HepG2 (cell line): ENCODE data around the gene TBATA. TPM values are rescaled to one million over a fixed set of nuclear protein-coding genes. Genes with fewer than 3 reads are reported as not detected.
A peak's percentile ranks its signal among the peaks of the same experiment; 100 is the strongest.

Source experiments
- ATAC-seq: fragments of 200-7000 bp; cut with Tn5 transposase; 3 replicates; pipeline ENCODE4 v1.9.1; 2020; ENCODE audit warnings: mild to moderate bottlenecking, moderate library complexity
- BruUV-seq: library from RNA; stranded (reverse); fragments of 400-500 nt; replicated peaks from 2 replicates; lab custom pipeline; 2021; lab: Mats Ljungman, UMichigan
- CTCF ChIA-PET: fragments of 300-600 bp; formaldehyde crosslinking; extraction: SDS; loops from one replicate; lab custom pipeline; 2021; ENCODE audit warnings: low total read pairs, inconsistent platforms, low intra/inter-chr PET ratio; lab: Yijun Ruan, JAX
- POLR2A ChIA-PET: fragments of 350-600 bp; sonication (Branson Sonifier 250); formaldehyde crosslinking; loops from one replicate; lab custom pipeline; 2020; ENCODE audit warnings: antibody characterized with exemption, inconsistent platforms; lab: Yijun Ruan, JAX
- DNase-seq: peaks from one replicate; pipeline ENCODE4 v3.0.0-alpha.2; 2015; ENCODE audit warnings: low spot score
- FAIRE-seq: peaks from 3 replicates; lab custom pipeline; 2011; peaks lifted over from hg19 to GRCh38; lab: Jason Lieb, UNC
- H2AFZ ChIP-seq: one replicate; pipeline ENCODE4 v1.6.1; 2011; ENCODE audit warnings: low read length, inconsistent platforms
- H3K27ac ChIP-seq: fragments of 300-600 bp; 3 replicates; pipeline ENCODE4 v1.8.0; 2011; ENCODE audit warnings: mixed run types, mild to moderate bottlenecking, mixed read lengths, low read length, inconsistent platforms; ENCODE audit not compliant: insufficient read depth; ENCODE audit errors: extremely low read length
- H3K27me3 ChIP-seq, 2 experiments: fragments of 200-600 bp in 1 of 2; 2 replicates in 1 of 2; 3 replicates in 1 of 2; pipeline versions ENCODE4 v1.6.0 to v1.8.0; 2011; ENCODE audit warnings: low read length in 2 of 2, mild to moderate bottlenecking in 2 of 2, moderate library complexity in 2 of 2, inconsistent platforms in 1 of 2; ENCODE audit not compliant: insufficient read depth in 2 of 2, control insufficient read depth in 1 of 2
- H3K36me3 ChIP-seq, 2 experiments: fragments of 200-600 bp in 1 of 2; replicated peaks in 1 of 2; 2 replicates in 1 of 2; 3 replicates in 1 of 2; pipeline versions ENCODE4 v1.5.1 to v1.8.0; 2011; ENCODE audit warnings: low read length in 2 of 2, inconsistent platforms in 1 of 2; ENCODE audit not compliant: insufficient read depth in 2 of 2, control insufficient read depth in 1 of 2
- H3K4me1 ChIP-seq: 2 replicates; pipeline ENCODE4 v1.5.1; 2012; ENCODE audit warnings: low read length, inconsistent platforms; ENCODE audit not compliant: insufficient read depth
- H3K4me2 ChIP-seq: 2 replicates; pipeline ENCODE4 v1.6.0; 2011; ENCODE audit warnings: low read depth, low read length, inconsistent platforms
- H3K4me3 ChIP-seq, 3 experiments: fragments of 200-600 bp in 1 of 3; sonication (generic), shearing (Covaris generic) in 1 of 3; replicated peaks in 1 of 3; 2 replicates each; pipeline ENCODE4 v1.5.1; 2011 to 2016; ENCODE audit warnings: low read length in 3 of 3, inconsistent platforms in 2 of 3, low read depth in 2 of 3, mild to moderate bottlenecking in 2 of 3, control low read depth in 1 of 3, mixed read lengths in 1 of 3; ENCODE audit not compliant: insufficient read depth in 1 of 3
- H3K79me2 ChIP-seq: one replicate; pipeline ENCODE4 v1.6.1; 2011; ENCODE audit warnings: low read length, inconsistent platforms; ENCODE audit not compliant: insufficient read depth
- H3K9ac ChIP-seq: 2 replicates; pipeline ENCODE4 v1.6.0; 2011; ENCODE audit warnings: mild to moderate bottlenecking, low read depth, low read length, inconsistent platforms; ENCODE audit not compliant: insufficient read depth
- H3K9me3 ChIP-seq: 2 replicates; pipeline ENCODE4 v1.5.1; 2012; ENCODE audit warnings: mild to moderate bottlenecking, low read length
- H4K20me1 ChIP-seq: 2 replicates; pipeline ENCODE4 v1.6.0; 2011; ENCODE audit warnings: inconsistent platforms, mild to moderate bottlenecking, low read length, moderate library complexity; ENCODE audit not compliant: insufficient read depth
- BRD4 ChIP-seq: sonication (generic); formaldehyde crosslinking; IDR thresholded peaks from 2 replicates; pipeline ENCODE4 v1.4.0; 2020; ENCODE audit warnings: missing genetic modification reagents
- CREB1 ChIP-seq, 2 experiments: fragments of 450-650 bp in 1 of 2; IDR thresholded peaks; 2 replicates each; pipeline ENCODE4 v1.6.1; 2016 to 2017; ENCODE audit warnings: control low read depth in 1 of 2, mild to moderate bottlenecking in 1 of 2, missing compliant biosample characterization in 1 of 2, missing genetic modification characterization in 1 of 2
- FOXJ3 ChIP-seq: sonication (generic); formaldehyde crosslinking; IDR thresholded peaks from 2 replicates; pipeline ENCODE4 v1.4.0; 2020; ENCODE audit warnings: missing genetic modification reagents, mild to moderate bottlenecking, borderline replicate concordance
- KLF11 ChIP-seq: IDR thresholded peaks from 2 replicates; pipeline ENCODE4 v1.6.1; 2016; ENCODE audit warnings: missing compliant biosample characterization
- ZBTB20 ChIP-seq: sonication (generic); formaldehyde crosslinking; IDR thresholded peaks from 2 replicates; pipeline ENCODE4 v1.8.1; 2023; ENCODE audit warnings: missing genetic modification reagents, low read depth, mild to moderate bottlenecking, borderline replicate concordance
- ZNF615 ChIP-seq: sonication (generic); formaldehyde crosslinking; IDR thresholded peaks from 2 replicates; pipeline ENCODE4 v1.5.0; 2020; ENCODE audit warnings: mild to moderate bottlenecking, missing genetic modification reagents, borderline replicate concordance
- ZNF761 ChIP-seq: sonication (generic); formaldehyde crosslinking; conservative IDR thresholded peaks from 2 replicates; pipeline ENCODE4 v1.4.0; 2020; ENCODE audit warnings: mild to moderate bottlenecking, missing genetic modification reagents
- WGBS: methylation state at CpG from one replicate; pipeline ENCODE4 v1.1.6; 2017; ENCODE audit warnings: low lambda C conversion rate; 5-methylcytosine and 5-hydroxymethylcytosine counted together
- in situ Hi-C: cut with HindIII; loops from 2 replicates; pipeline ENCODE4 v1.10.0; 2017; ENCODE audit warnings: low pct_unique_long_range_greater_than_20kb; ENCODE audit not compliant: extremely low pct_ligation_motif_present
- intact Hi-C: fragments of 100-400 bp; cut with micrococcal nuclease; formaldehyde crosslinking; loops from one replicate; pipeline ENCODE4 v1.10.0; 2022; ENCODE audit not compliant: unreplicated experiment
- polyA plus RNA-seq, 8 experiments: library from polyadenylated mRNA; depleted of rRNA in 3 of 8; stranded (reverse) in 7 of 8; unstranded in 1 of 8; fragments of >200 nt; fragmentation: Illumina TruSeq in 4 of 8; extraction: Trizol in 4 of 8; gene quantifications; 2 replicates each; pipeline versions ENCODE4 v1.2.1 to v1.2.3, GENCODE V29; 2011 to 2016; ENCODE audit warnings: low read depth in 4 of 8, missing spikeins in 1 of 8, mixed read lengths in 1 of 8; ENCODE audit not compliant: insufficient read depth in 1 of 8
- total RNA-seq, 5 experiments: library from RNA; depleted of rRNA; stranded (reverse); fragments of >200 nt; fragmentation: Illumina TruSeq; extraction: Trizol; gene quantifications; 2 replicates each; pipeline ENCODE4 v1.2.3, GENCODE V29; 2016; ENCODE audit warnings: low read depth in 1 of 5
- TF ChIP-seq, protein P1 (sequence below): sonication (generic); formaldehyde crosslinking; IDR thresholded peaks from 2 replicates; pipeline ENCODE4 v1.4.0; 2020; ENCODE audit warnings: mild to moderate bottlenecking, missing genetic modification reagents
- TF ChIP-seq, protein P2 (sequence below): sonication (generic); formaldehyde crosslinking; IDR thresholded peaks from 2 replicates; pipeline ENCODE4 v1.4.0; 2020; ENCODE audit warnings: missing genetic modification reagents

Gene TBATA
- total and polyA plus RNA-seq, 2 of the 13 experiments (the other 11 are each of a cell fraction or from before 2014, with no cell fraction given): not detected

DNA sequence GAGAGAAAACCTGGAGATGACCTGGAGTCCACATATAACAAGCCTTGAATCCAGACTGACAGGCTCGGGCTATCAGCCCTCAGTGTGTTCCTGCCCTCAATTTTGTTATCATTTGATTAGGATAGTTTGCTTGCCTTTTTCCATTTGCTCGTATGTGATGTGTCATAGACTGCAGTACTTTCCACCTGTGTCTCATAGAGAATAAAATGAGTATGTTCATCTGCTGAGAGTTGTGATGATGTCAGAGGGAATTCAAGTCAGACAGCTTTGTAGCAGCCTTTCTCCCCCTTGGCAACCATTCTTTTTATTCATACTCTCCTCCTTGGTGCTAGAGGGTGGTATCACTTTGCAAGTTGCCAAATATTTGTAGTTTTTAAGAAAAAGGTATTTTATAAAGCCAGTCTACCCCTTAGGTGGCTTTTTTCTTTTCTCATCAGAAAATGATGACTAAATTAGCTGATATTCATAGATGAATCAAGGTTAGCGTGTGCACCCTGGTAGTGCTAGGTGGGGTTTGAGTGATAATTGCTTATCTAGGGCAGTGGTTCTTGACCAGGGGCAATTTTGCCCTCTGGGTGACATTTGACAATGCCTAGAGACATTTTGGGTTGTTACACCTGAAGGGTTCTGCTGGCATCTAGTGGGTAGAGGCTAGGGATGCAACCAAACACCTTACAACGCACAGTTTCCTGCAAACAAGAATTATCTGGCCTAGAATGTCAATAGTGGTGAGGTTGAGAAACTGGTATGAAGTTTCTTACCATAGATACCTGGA is 36.0 kb upstream of the TBATA start:
- Histone ChIP-seq H2AFZ (no peak overlapping the region), H3K4me3 (no peak overlapping the region), H3K9ac (no peak overlapping the region), H3K27ac (no peak overlapping the region), H3K36me3 (peaks cover 0 to 27% of the 10 kb centered on the region in 2 experiments; a peak in 2 of 5 replicates), H3K4me2 (no peak overlapping the region), H3K79me2 (peaks cover 11% of the 10 kb centered on the region), H3K27me3 (no peaks in the 10 kb centered on the region), H4K20me1 (no peaks in the 10 kb centered on the region), H3K4me1 (peaks cover 17% of the 10 kb centered on the region), H3K9me3 (no peaks in the 10 kb centered on the region)
- in situ Hi-C loops: no loop called here
- ChIA-PET CTCF (no interaction called here), POLR2A (no interaction called here)
- ATAC-seq (no peak), DNase-seq (no peak), FAIRE-seq (no peak)
- TF ChIP-seq ZBTB20: no peak
- peak; percentile 52; the same call in 1 of the 2 replicates for TF ChIP-seq CREB1 (IDR thresholded peaks at IDR 0.05)
- no peak for TF ChIP-seq CREB1 (CRISPR knock-in tag; IDR thresholded peaks at IDR 0.05)
- no TSS peak for BruUV-seq
- intact Hi-C loops: no loop called here
- 97% methylated on average over 4 of the region's 4 CpGs for WGBS

DNA sequence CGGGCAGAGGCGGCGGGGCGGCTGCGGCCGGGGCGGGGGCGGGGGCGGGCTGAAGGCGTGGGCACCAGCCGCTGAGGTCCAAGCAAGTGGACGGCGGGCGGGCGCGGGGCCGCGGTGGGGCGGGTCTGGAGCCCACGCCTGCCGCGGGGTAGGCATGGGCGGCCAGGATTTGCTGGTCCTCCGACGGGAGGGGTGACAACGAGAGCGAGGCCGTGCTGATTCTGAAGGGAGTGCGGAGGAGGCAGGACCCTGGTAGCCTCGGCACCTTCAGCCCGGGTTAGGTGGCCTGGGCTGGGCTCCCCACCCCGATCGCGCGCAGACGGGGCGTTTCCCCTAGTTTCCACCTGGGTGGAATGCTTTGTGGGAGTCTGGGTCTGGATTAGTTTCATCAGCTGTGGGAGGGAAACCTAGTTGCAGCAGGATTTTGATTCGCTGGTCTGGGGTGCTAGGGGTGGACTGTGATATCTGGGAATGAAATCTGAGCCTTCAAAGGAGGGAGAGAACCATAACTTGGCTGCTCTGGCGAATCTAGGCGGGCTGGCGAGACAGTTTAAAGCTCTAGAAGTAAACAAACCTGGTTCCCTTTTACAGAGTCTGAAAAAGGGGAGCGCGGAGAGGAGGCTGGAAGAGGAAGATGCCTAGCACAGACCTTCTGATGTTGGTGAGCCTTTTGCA is 31.2 kb upstream of the TBATA start:
- no TSS peak for BruUV-seq
- peak; percentile 56 for FAIRE-seq
- Histone ChIP-seq H3K4me2 (peak overlapping the region; percentile 83), H3K4me1 (peaks cover 29% of the 10 kb centered on the region), H3K9ac (peak overlapping the region; percentile 74), H3K79me2 (peaks cover 6% of the 10 kb centered on the region), H3K4me3 (peak overlapping the region; percentile 78 to 92 (median 92)), H3K36me3 (peaks cover 0 to 14% of the 10 kb centered on the region in 2 experiments; a peak in 1 of 5 replicates), H3K27me3 (no peaks in the 10 kb centered on the region; a peak in 1 of 5 replicates), H4K20me1 (no peaks in the 10 kb centered on the region), H3K9me3 (no peaks in the 10 kb centered on the region), H2AFZ (peak overlapping the region; percentile 48), H3K27ac (peak overlapping the region; percentile 72)
- peak; percentile 80 for ATAC-seq
- intact Hi-C loops (loop anchor here (2.0 kb wide), 1 partner anchor 36 kb away; no protein-coding TSS in a partner anchor), in situ Hi-C loops (loop anchor here (5.0 kb wide), 1 partner anchor 66 kb away; no protein-coding TSS in a partner anchor)
- POLR2A ChIA-PET: interaction anchor here (1.4 kb wide), 1 partner anchor 24 kb away, joined by 3 read pairs; no protein-coding TSS in a partner anchor
- 0% methylated on average over 4 of the region's 43 CpGs for WGBS
- peak; percentile 74 for DNase-seq
- CTCF ChIA-PET: interaction anchor here (3.8 kb wide), 1 partner anchor 64 kb away, joined by 50 read pairs; no protein-coding TSS in a partner anchor
- TF ChIP-seq BRD4 (CRISPR knock-in tag): no peak
- no peak for TF ChIP-seq ZNF615 (CRISPR knock-in tag)
- TF ChIP-seq, protein P1, sequence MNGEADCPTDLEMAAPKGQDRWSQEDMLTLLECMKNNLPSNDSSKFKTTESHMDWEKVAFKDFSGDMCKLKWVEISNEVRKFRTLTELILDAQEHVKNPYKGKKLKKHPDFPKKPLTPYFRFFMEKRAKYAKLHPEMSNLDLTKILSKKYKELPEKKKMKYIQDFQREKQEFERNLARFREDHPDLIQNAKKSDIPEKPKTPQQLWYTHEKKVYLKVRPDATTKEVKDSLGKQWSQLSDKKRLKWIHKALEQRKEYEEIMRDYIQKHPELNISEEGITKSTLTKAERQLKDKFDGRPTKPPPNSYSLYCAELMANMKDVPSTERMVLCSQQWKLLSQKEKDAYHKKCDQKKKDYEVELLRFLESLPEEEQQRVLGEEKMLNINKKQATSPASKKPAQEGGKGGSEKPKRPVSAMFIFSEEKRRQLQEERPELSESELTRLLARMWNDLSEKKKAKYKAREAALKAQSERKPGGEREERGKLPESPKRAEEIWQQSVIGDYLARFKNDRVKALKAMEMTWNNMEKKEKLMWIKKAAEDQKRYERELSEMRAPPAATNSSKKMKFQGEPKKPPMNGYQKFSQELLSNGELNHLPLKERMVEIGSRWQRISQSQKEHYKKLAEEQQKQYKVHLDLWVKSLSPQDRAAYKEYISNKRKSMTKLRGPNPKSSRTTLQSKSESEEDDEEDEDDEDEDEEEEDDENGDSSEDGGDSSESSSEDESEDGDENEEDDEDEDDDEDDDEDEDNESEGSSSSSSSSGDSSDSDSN: peak; percentile 63; the same call in 1 of the 2 replicates
- no peak for TF ChIP-seq FOXJ3 (CRISPR knock-in tag)
- TF ChIP-seq, protein P2, sequence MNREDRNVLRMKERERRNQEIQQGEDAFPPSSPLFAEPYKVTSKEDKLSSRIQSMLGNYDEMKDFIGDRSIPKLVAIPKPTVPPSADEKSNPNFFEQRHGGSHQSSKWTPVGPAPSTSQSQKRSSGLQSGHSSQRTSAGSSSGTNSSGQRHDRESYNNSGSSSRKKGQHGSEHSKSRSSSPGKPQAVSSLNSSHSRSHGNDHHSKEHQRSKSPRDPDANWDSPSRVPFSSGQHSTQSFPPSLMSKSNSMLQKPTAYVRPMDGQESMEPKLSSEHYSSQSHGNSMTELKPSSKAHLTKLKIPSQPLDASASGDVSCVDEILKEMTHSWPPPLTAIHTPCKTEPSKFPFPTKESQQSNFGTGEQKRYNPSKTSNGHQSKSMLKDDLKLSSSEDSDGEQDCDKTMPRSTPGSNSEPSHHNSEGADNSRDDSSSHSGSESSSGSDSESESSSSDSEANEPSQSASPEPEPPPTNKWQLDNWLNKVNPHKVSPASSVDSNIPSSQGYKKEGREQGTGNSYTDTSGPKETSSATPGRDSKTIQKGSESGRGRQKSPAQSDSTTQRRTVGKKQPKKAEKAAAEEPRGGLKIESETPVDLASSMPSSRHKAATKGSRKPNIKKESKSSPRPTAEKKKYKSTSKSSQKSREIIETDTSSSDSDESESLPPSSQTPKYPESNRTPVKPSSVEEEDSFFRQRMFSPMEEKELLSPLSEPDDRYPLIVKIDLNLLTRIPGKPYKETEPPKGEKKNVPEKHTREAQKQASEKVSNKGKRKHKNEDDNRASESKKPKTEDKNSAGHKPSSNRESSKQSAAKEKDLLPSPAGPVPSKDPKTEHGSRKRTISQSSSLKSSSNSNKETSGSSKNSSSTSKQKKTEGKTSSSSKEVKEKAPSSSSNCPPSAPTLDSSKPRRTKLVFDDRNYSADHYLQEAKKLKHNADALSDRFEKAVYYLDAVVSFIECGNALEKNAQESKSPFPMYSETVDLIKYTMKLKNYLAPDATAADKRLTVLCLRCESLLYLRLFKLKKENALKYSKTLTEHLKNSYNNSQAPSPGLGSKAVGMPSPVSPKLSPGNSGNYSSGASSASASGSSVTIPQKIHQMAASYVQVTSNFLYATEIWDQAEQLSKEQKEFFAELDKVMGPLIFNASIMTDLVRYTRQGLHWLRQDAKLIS (CRISPR knock-in tag): no peak
- no peak for TF ChIP-seq KLF11 (CRISPR knock-in tag)
- TF ChIP-seq ZNF761: no peak
